Natural killer cell (primary cell): ENCODE data around the gene SECISBP2. TPM values are rescaled to one million over a fixed set of nuclear protein-coding genes. Genes with fewer than 3 reads are reported as not detected.

Source experiments
- ATAC-seq, 3 donors: fragments of 150-1000 bp in 2 of 3; fragments of 200-7000 bp in 1 of 3; cut with Tn5 transposase; 1 replicate in 1 of 3; 2 replicates in 2 of 3; pipeline ENCODE4 v1.10.0; 2021; ENCODE audit warnings: mild to moderate bottlenecking in 2 of 3, moderate library complexity in 2 of 3
- DNase-seq, 2 donors: peaks; one replicate each; pipeline versions ENCODE4 v3.0.0 to v3.0.0-alpha.2; 2013 to 2021; ENCODE audit warnings: mixed read lengths in 1 of 2
- H3K27ac ChIP-seq: one replicate; pipeline ENCODE4 v1.5.1; 2013; ENCODE audit warnings: mild to moderate bottlenecking, low read length
- H3K27me3 ChIP-seq: one replicate; pipeline ENCODE4 v1.6.1; 2013; ENCODE audit warnings: low read length; ENCODE audit not compliant: control insufficient read depth, insufficient read depth
- H3K36me3 ChIP-seq: one replicate; pipeline ENCODE4 v1.6.1; 2013; ENCODE audit warnings: low read length; ENCODE audit not compliant: control insufficient read depth, insufficient read depth
- H3K4me1 ChIP-seq: one replicate; pipeline ENCODE4 v1.6.1; 2013; ENCODE audit warnings: low read length; ENCODE audit not compliant: control insufficient read depth, insufficient read depth
- H3K4me3 ChIP-seq: one replicate; pipeline ENCODE4 v1.5.1; 2013; ENCODE audit warnings: low read length
- H3K9me3 ChIP-seq: one replicate; pipeline ENCODE4 v1.6.1; 2013; ENCODE audit warnings: low read length; ENCODE audit not compliant: control insufficient read depth, insufficient read depth
- H3K27ac Mint-ChIP-seq, 2 donors: one replicate each; pipeline ENCODE4 v1.8.0; 2022; ENCODE audit warnings: mild to moderate bottlenecking in 2 of 2, mixed read lengths in 2 of 2, moderate library complexity in 1 of 2
- H3K27me3 Mint-ChIP-seq, 2 donors: one replicate each; pipeline ENCODE4 v1.8.0; 2022; ENCODE audit warnings: low read depth in 2 of 2, mixed read lengths in 2 of 2
- H3K36me3 Mint-ChIP-seq: one replicate; pipeline ENCODE4 v1.8.0; 2022; ENCODE audit warnings: mixed read lengths
- H3K4me1 Mint-ChIP-seq, 2 donors: one replicate each; pipeline ENCODE4 v1.8.0; 2022; ENCODE audit warnings: mixed read lengths in 2 of 2
- H3K4me3 Mint-ChIP-seq: one replicate; pipeline ENCODE4 v1.8.0; 2022; ENCODE audit warnings: mild to moderate bottlenecking, moderate library complexity, mixed read lengths
- H3K9me3 Mint-ChIP-seq, 2 donors: one replicate each; pipeline ENCODE4 v1.8.0; 2022; ENCODE audit warnings: mixed read lengths in 2 of 2
- CTCF ChIP-seq: fragments of 200-600 bp; IDR thresholded peaks from one replicate; pipeline ENCODE4 v1.8.0; 2022; ENCODE audit warnings: antibody characterized with exemption
- WGBS: methylation state at CpG from one replicate; pipeline ENCODE4 v1.1.7; 2013; ENCODE audit warnings: missing lambda C conversion rate; ENCODE audit not compliant: insufficient coverage; 5-methylcytosine and 5-hydroxymethylcytosine counted together
- intact Hi-C: fragments of 100-400 bp; cut with micrococcal nuclease; formaldehyde crosslinking; loops from one replicate; pipeline ENCODE4 v1.14.2; 2022
- total RNA-seq, 4 donors: library from RNA; stranded (reverse); fragments of 120-200 nt in 1 of 4; gene quantifications; one replicate each; pipeline versions ENCODE4 v1.2.3 to v1.2.4, GENCODE V29; 2013 to 2022

Gene SECISBP2
- total RNA-seq, 3 donors from 2014 or later (not counting 1 experiment from before 2014, with no cell fraction given): 79.5 to 95.8 (median 88.7) TPM

GRCh38 chr9:89383030-89383720 is 64.9 kb downstream of the SECISBP2 start:
- H3K27me3 ChIP-seq: no peaks in the 10 kb centered on the region
- H3K27me3 Mint-ChIP-seq: no peaks in the 10 kb centered on the region
- peak overlapping the region; percentile 72 to 76 for H3K27ac Mint-ChIP-seq
- no peaks in the 10 kb centered on the region for H3K9me3 ChIP-seq
- no peak for DNase-seq
- H3K36me3 ChIP-seq: peaks cover 91% of the 10 kb centered on the region
- H3K36me3 Mint-ChIP-seq: peaks cover 14% of the 10 kb centered on the region
- WGBS: 75% methylated on average over 16 of the region's 16 CpGs
- intact Hi-C loops: no loop called here
- no peak for ATAC-seq
- no peaks in the 10 kb centered on the region for H3K9me3 Mint-ChIP-seq
- H3K4me1 Mint-ChIP-seq: peaks cover 11 to 16% of the 10 kb centered on the region in 2 donors
- TF ChIP-seq CTCF: no peak
- no peak overlapping the region for H3K27ac ChIP-seq
- peaks cover 3% of the 10 kb centered on the region for H3K4me1 ChIP-seq
- no peak overlapping the region for H3K4me3 ChIP-seq
- no peak overlapping the region for H3K4me3 Mint-ChIP-seq

GRCh38 chr9:89383721-89384300 is 65.5 kb downstream of the SECISBP2 start:
- Mint-ChIP-seq H3K36me3 (peaks cover 7% of the 10 kb centered on the region), H3K4me3 (no peak overlapping the region), H3K27me3 (no peaks in the 10 kb centered on the region), H3K9me3 (no peaks in the 10 kb centered on the region), H3K4me1 (peaks cover 8 to 16% of the 10 kb centered on the region in 2 donors), H3K27ac (peak overlapping the region; percentile 72 to 76)
- WGBS: 95% methylated on average over 19 of the region's 19 CpGs
- no peaks in the 10 kb centered on the region for H3K9me3 ChIP-seq
- H3K36me3 ChIP-seq: peaks cover 91% of the 10 kb centered on the region
- intact Hi-C loops: no loop called here
- no peak for ATAC-seq
- DNase-seq: no peak
- H3K4me1 ChIP-seq: peaks cover 9% of the 10 kb centered on the region
- no peak for TF ChIP-seq CTCF
- no peak overlapping the region for H3K27ac ChIP-seq
- H3K4me3 ChIP-seq: no peak overlapping the region
- H3K27me3 ChIP-seq: no peaks in the 10 kb centered on the region

- Mint-ChIP-seq H3K27ac (peak overlapping the region in 1 of 2 donors; percentile 76), H3K4me1 (peaks cover 5 to 14% of the 10 kb centered on the region in 2 donors), H3K36me3 (no peaks in the 10 kb centered on the region), H3K4me3 (no peak overlapping the region), H3K9me3 (no peaks in the 10 kb centered on the region), H3K27me3 (no peaks in the 10 kb centered on the region)
- DNase-seq (no peak), ATAC-seq (no peak)
- Histone ChIP-seq H3K27ac (no peak overlapping the region), H3K4me3 (no peak overlapping the region), H3K4me1 (peaks cover 14% of the 10 kb centered on the region), H3K27me3 (no peaks in the 10 kb centered on the region), H3K36me3 (peaks cover 92% of the 10 kb centered on the region), H3K9me3 (no peaks in the 10 kb centered on the region)
- whole genome bisulfite sequencing: 87% methylated on average over 15 of the region's 15 CpGs
- intact Hi-C loops: no loop called here
- TF ChIP-seq CTCF: no peak
Measured at GRCh38 chr9:89384783-89385182, 66.5 kb downstream of the SECISBP2 start.
